Parathyroid adenoma (tissue), 2 donors: ENCODE data around the gene EPS15.

Experiments
- H2AFZ ChIP-seq: fragments of 300-600 bp; sonication (generic); one replicate; pipeline ENCODE4 v1.7.0; 2017; ENCODE audit warnings: antibody characterized with exemption, mild to moderate bottlenecking
- H3K27ac ChIP-seq: fragments of 300-600 bp; sonication (generic); one replicate; pipeline ENCODE4 v1.7.0; 2017
- H3K27me3 ChIP-seq: fragments of 300-600 bp; sonication (generic); one replicate; pipeline ENCODE4 v1.7.0; 2017; ENCODE audit warnings: low read length; ENCODE audit not compliant: control insufficient read depth, insufficient read depth
- H3K36me3 ChIP-seq: fragments of 300-600 bp; sonication (generic); one replicate; pipeline ENCODE4 v1.7.0; 2017; ENCODE audit warnings: low read length; ENCODE audit not compliant: control insufficient read depth, insufficient read depth
- H3K4me1 ChIP-seq: fragments of 300-600 bp; sonication (generic); one replicate; pipeline ENCODE4 v1.7.0; 2017; ENCODE audit warnings: control low read depth
- H3K4me2 ChIP-seq: fragments of 300-600 bp; sonication (generic); one replicate; pipeline ENCODE4 v1.7.0; 2017; ENCODE audit warnings: low read length
- H3K4me3 ChIP-seq: fragments of 300-600 bp; sonication (generic); one replicate; pipeline ENCODE4 v1.7.0; 2017; ENCODE audit warnings: low read depth, low read length
- H3K79me2 ChIP-seq: fragments of 300-600 bp; sonication (generic); one replicate; pipeline ENCODE4 v1.7.0; 2017; ENCODE audit warnings: control low read depth
- H3K9ac ChIP-seq: fragments of 300-600 bp; sonication (generic); one replicate; pipeline ENCODE4 v1.7.0; 2017; ENCODE audit warnings: mild to moderate bottlenecking
- H3K9me3 ChIP-seq: fragments of 300-600 bp; sonication (generic); one replicate; pipeline ENCODE4 v1.7.0; 2017; ENCODE audit warnings: low read length; ENCODE audit not compliant: control insufficient read depth
- CTCF ChIP-seq: fragments of 300-600 bp; sonication (generic); IDR thresholded peaks from one replicate; pipeline ENCODE4 v1.7.0; 2017; ENCODE audit warnings: antibody characterized with exemption, mild to moderate bottlenecking
- donor health status: primary hyperparathyroidism.

EPS15 gene

GRCh38 chr1:51514733-51515132, 4.3 kb downstream of the EPS15 start:
- no peak overlapping the region for H2AFZ ChIP-seq
- TF ChIP-seq CTCF: no peak
- peak overlapping the region; percentile 32 for H3K27ac ChIP-seq
- no peaks in the 10 kb centered on the region for H3K27me3 ChIP-seq
- H3K4me2 ChIP-seq: no peak overlapping the region
- H3K9ac ChIP-seq: no peak overlapping the region
- H3K4me3 ChIP-seq: no peak overlapping the region
- H3K36me3 ChIP-seq: no peaks in the 10 kb centered on the region
- H3K79me2 ChIP-seq: peaks cover 17% of the 10 kb centered on the region
- peaks cover 4% of the 10 kb centered on the region for H3K4me1 ChIP-seq
- no peaks in the 10 kb centered on the region for H3K9me3 ChIP-seq

DNA sequence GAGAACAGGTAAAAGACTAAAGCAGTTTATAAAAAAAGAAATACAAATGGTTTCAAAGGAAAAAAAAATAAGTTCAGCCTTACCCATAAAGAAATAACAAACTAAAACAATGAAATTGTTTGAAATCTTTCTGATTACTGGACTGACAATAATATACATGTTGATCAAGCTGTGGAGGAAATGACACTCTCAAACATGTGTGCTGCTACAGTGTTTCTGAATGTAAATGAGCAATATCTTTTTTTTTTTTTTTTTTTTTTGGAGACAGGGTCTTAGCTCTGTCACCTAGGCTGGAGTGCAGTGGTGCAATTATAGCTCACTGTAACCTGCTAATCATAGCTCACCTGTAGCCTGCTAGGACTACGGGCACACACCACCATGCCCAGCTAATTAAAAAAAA, 6.5 kb downstream of the EPS15 start:
- no peak overlapping the region for H3K4me2 ChIP-seq
- H3K4me1 ChIP-seq: peaks cover 4% of the 10 kb centered on the region
- no peak overlapping the region for H3K4me3 ChIP-seq
- no peak overlapping the region for H2AFZ ChIP-seq
- H3K27ac ChIP-seq: no peak overlapping the region
- no peak overlapping the region for H3K9ac ChIP-seq
- no peaks in the 10 kb centered on the region for H3K36me3 ChIP-seq
- no peak for TF ChIP-seq CTCF
- no peaks in the 10 kb centered on the region for H3K9me3 ChIP-seq
- no peaks in the 10 kb centered on the region for H3K27me3 ChIP-seq
- peaks cover 25% of the 10 kb centered on the region for H3K79me2 ChIP-seq

GRCh38 chr1:51512120-51512519, 6.9 kb downstream of the EPS15 start:
- H3K4me1 ChIP-seq: peaks cover 4% of the 10 kb centered on the region
- no peaks in the 10 kb centered on the region for H3K9me3 ChIP-seq
- H3K27me3 ChIP-seq: no peaks in the 10 kb centered on the region
- no peak for TF ChIP-seq CTCF
- no peaks in the 10 kb centered on the region for H3K36me3 ChIP-seq
- no peak overlapping the region for H3K27ac ChIP-seq
- no peak overlapping the region for H2AFZ ChIP-seq
- no peak overlapping the region for H3K4me3 ChIP-seq
- H3K4me2 ChIP-seq: no peak overlapping the region
- no peak overlapping the region for H3K9ac ChIP-seq
- peaks cover 28% of the 10 kb centered on the region for H3K79me2 ChIP-seq

DNA sequence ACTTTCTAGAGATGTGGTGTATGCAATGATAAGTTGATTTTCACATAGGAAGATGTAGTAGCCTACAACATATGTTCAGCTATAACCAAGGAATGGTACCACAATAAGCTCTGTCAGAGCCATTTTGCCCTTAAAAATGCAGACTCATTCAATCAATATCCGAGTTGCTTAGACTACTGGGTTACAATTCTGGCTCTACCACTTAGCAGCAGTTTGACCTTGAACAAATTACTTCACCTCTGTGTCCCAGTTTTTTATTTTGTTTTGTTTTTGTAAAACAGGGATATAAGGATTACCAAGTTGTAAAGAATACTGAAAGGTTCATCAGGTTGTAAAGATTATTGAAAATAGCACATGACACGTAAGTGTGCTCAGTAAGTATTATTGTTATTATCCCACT, 9.3 kb downstream of the EPS15 start:
- no peaks in the 10 kb centered on the region for H3K9me3 ChIP-seq
- TF ChIP-seq CTCF: no peak
- no peaks in the 10 kb centered on the region for H3K36me3 ChIP-seq

DNA sequence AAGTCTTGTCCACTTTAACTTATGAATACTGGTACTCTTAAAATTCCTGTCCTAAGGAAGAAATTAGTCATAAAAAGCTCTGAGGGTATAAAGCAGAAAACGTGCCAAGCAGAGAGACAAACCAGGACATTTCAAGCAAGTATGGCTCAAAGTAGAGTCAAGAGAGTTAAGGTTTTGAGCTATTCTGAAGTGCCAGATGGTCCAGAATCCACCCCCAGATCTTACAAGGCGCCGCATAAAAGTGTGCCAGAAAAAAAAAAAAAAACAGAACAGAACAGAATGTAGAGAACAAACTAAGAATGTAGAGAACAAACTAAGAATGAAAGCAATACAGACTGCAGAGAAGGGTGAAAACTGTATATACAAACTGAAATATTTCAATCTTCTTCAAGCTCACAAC, 12.5 kb downstream of the EPS15 start:
- no peak overlapping the region for H3K4me3 ChIP-seq
- H3K27ac ChIP-seq: no peak overlapping the region
- H2AFZ ChIP-seq: no peak overlapping the region
- no peak overlapping the region for H3K9ac ChIP-seq
- H3K9me3 ChIP-seq: no peaks in the 10 kb centered on the region
- no peak overlapping the region for H3K4me2 ChIP-seq
- H3K4me1 ChIP-seq: no peaks in the 10 kb centered on the region
- H3K27me3 ChIP-seq: no peaks in the 10 kb centered on the region
- H3K79me2 ChIP-seq: peaks cover 42% of the 10 kb centered on the region
- TF ChIP-seq CTCF: no peak
- H3K36me3 ChIP-seq: no peaks in the 10 kb centered on the region

More for the DNA sequence above, 9.3 kb downstream of the EPS15 start:
- H3K9ac ChIP-seq: no peak overlapping the region
- peaks cover 26% of the 10 kb centered on the region for H3K79me2 ChIP-seq
- H3K27me3 ChIP-seq: no peaks in the 10 kb centered on the region
- H3K27ac ChIP-seq: no peak overlapping the region
- H3K4me2 ChIP-seq: no peak overlapping the region
- no peak overlapping the region for H3K4me3 ChIP-seq
- no peak overlapping the region for H2AFZ ChIP-seq
- H3K4me1 ChIP-seq: no peaks in the 10 kb centered on the region
